IPS-20b (cell line): ENCODE data around the gene MACROD2.
"Not testable (repeated sequence)": the region's sequence is repeated elsewhere in the genome, so short reads cannot be mapped to it uniquely, and the experiment has no call there.

Experiments used
- H3K27ac ChIP-seq: one replicate; pipeline ENCODE4 v1.5.1; 2013; ENCODE audit warnings: low read length
- H3K27me3 ChIP-seq: 2 replicates; pipeline ENCODE4 v1.6.1; 2013; ENCODE audit warnings: mild to moderate bottlenecking, low read length, inconsistent platforms; ENCODE audit not compliant: insufficient read depth
- H3K36me3 ChIP-seq: 2 replicates; pipeline ENCODE4 v1.6.1; 2013; ENCODE audit warnings: low read depth, mild to moderate bottlenecking, inconsistent platforms, low read length, moderate library complexity; ENCODE audit not compliant: insufficient read depth
- H3K4me1 ChIP-seq: 2 replicates; pipeline ENCODE4 v1.6.1; 2013; ENCODE audit warnings: mild to moderate bottlenecking, control low read depth, inconsistent platforms, low read length, moderate library complexity; ENCODE audit not compliant: insufficient read depth
- H3K4me3 ChIP-seq: 2 replicates; pipeline ENCODE4 v1.5.1; 2013; ENCODE audit warnings: mild to moderate bottlenecking, low read length, inconsistent platforms
- H3K9ac ChIP-seq: 2 replicates; pipeline ENCODE4 v1.6.1; 2013; ENCODE audit warnings: low read depth, mild to moderate bottlenecking, inconsistent platforms, low read length, moderate library complexity
- H3K9me3 ChIP-seq: 2 replicates; pipeline ENCODE4 v1.6.1; 2013; ENCODE audit warnings: mild to moderate bottlenecking, low read depth, low read length, inconsistent platforms; ENCODE audit not compliant: insufficient read depth

MACROD2 gene

GRCh38 chr20:15967334-15967733 lies 1972.0 kb downstream of the MACROD2 start:
- H3K9me3 ChIP-seq, result peaks cover 14% of the 10 kb centered on the region; the same call in 1 of the 2 replicates
- H3K9ac ChIP-seq, result no peak overlapping the region
- H3K27ac ChIP-seq, result no peak overlapping the region
- H3K4me3 ChIP-seq, result no peak overlapping the region
- H3K4me1 ChIP-seq, result peaks cover 5% of the 10 kb centered on the region; the same call in 1 of the 2 replicates
- H3K27me3 ChIP-seq, result no peaks in the 10 kb centered on the region
- no peaks in the 10 kb centered on the region for H3K36me3 ChIP-seq

- Histone ChIP-seq H3K36me3 (no peaks in the 10 kb centered on the region), H3K9me3 (peaks cover 21% of the 10 kb centered on the region), H3K4me3 (peak overlapping the region; percentile 15; the same call in 1 of the 2 replicates), H3K9ac (peak overlapping the region; percentile 52; the same call in 1 of the 2 replicates), H3K27me3 (no peaks in the 10 kb centered on the region), H3K4me1 (peaks cover 46% of the 10 kb centered on the region), H3K27ac (peak overlapping the region; percentile 59)
Observed at GRCh38 chr20:15976047-15976736, 1980.9 kb downstream of the MACROD2 start.

DNA sequence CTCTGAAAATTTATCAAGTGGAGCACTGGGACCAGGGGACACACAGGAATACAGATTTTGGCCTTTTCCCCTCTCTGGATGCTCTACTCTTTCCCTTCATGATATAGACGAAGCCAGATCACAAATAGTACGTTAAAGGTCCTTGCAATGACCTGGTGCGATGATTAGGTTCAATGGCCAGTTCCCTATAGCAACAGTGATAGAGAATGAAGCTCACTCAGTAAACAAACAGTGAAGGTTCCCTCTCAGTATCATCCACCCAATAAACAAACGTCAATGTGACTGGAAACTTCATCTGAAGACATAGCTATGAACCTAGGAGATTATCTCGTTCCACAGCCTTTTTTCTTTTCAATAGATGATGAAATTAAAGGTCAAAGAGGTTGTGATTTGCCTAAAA lies 1981.7 kb downstream of the MACROD2 start:
- Histone ChIP-seq H3K27me3 (no peaks in the 10 kb centered on the region), H3K36me3 (no peaks in the 10 kb centered on the region), H3K9me3 (peaks cover 12% of the 10 kb centered on the region), H3K4me1 (peaks cover 46% of the 10 kb centered on the region), H3K9ac (peak overlapping the region; percentile 46), H3K4me3 (no peak overlapping the region), H3K27ac (peak overlapping the region; percentile 92)

- H3K27me3 ChIP-seq, result no peaks in the 10 kb centered on the region
- H3K4me1 ChIP-seq, result peaks cover 46% of the 10 kb centered on the region
- peak overlapping the region; percentile 92 for H3K27ac ChIP-seq
- H3K4me3 ChIP-seq, result no peak overlapping the region
- peak overlapping the region; percentile 46; the same call in 1 of the 2 replicates for H3K9ac ChIP-seq
- H3K36me3 ChIP-seq, result no peaks in the 10 kb centered on the region
- peaks cover 10% of the 10 kb centered on the region for H3K9me3 ChIP-seq
Observed at GRCh38 chr20:15977758-15978157, 1982.4 kb downstream of the MACROD2 start.

DNA sequence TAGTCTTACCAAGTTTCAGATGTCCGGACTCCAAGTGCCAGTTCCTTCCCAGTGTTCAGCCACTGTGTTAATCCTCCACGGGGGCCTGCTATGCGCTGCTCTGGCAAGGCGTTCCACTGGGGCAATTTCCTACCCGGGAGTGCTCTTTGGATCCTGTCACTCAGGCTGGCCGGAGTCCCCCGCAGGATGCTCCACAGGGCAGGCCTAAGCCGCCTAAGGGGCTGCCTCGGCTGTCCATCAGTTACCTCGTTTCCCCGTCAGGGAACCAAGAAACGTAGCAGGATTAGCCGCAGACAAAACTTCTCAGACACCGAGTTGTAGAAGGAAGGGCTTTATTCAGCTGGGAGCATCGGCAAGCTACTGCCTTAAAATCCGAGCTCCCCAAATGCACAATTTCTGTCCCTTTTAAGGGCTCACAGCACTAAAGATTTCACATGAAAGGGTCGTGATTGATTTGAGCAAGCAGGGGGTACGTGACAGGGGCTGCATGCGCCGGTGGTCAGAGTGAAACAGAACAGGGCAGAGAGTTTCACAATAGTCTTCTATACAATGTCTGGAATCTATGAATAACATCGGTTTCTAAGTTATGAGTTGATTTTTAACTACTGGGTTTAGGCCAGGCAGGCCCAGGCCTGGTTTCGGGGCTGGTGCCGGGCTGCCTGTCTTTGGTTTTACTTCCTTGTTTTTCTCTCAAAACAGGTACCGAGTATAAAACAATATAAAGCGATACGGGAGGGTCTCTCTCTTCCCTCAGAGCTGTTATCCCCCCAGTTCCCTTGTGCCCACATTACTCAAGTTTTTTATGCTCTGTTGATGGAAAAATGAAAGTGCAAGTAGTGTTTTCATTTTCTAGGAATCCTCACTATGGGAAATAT lies 1990.4 kb downstream of the MACROD2 start:
- not testable (repeated sequence) for H3K9ac ChIP-seq, H3K4me1 ChIP-seq, H3K9me3 ChIP-seq, H3K27me3 ChIP-seq, H3K36me3 ChIP-seq, H3K27ac ChIP-seq, H3K4me3 ChIP-seq

GRCh38 chr20:15986690-15987089 lies 1991.4 kb downstream of the MACROD2 start:
- Histone ChIP-seq H3K9ac (no peak overlapping the region), H3K4me3 (no peak overlapping the region), H3K4me1 (peaks cover 10% of the 10 kb centered on the region), H3K27me3 (no peaks in the 10 kb centered on the region), H3K36me3 (no peaks in the 10 kb centered on the region), H3K9me3 (no peaks in the 10 kb centered on the region), H3K27ac (no peak overlapping the region)

- no peaks in the 10 kb centered on the region for H3K27me3 ChIP-seq
- peaks cover 10% of the 10 kb centered on the region for H3K4me1 ChIP-seq
- H3K4me3 ChIP-seq, result no peak overlapping the region
- no peak overlapping the region for H3K9ac ChIP-seq
- no peak overlapping the region for H3K27ac ChIP-seq
- peaks cover 7% of the 10 kb centered on the region for H3K9me3 ChIP-seq
- H3K36me3 ChIP-seq, result no peaks in the 10 kb centered on the region
Observed at GRCh38 chr20:15991279-15991678, 1996.0 kb downstream of the MACROD2 start.

DNA sequence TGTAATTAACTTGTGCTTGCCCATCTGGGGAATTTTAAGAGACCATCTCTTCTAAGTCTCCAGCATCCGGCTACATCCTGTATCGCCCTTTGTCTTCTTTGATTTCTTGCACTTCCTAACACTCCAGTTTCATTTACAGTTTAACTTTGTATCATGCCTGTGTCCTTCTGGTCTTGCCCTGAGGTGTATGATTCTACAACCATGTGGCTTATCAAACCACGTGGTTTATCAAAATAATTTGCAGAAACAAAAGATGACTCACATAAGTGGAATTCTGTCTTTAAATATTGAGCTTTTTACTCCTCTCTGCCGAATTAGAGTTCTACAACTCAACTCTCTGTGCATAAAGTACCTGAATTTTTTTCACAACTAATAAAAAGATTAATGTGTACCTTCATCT lies 1997.2 kb downstream of the MACROD2 start:
- Histone ChIP-seq H3K27ac (no peak overlapping the region), H3K27me3 (no peaks in the 10 kb centered on the region), H3K4me3 (no peak overlapping the region), H3K9me3 (peaks cover 20% of the 10 kb centered on the region), H3K9ac (no peak overlapping the region), H3K36me3 (no peaks in the 10 kb centered on the region), H3K4me1 (no peaks in the 10 kb centered on the region)

DNA sequence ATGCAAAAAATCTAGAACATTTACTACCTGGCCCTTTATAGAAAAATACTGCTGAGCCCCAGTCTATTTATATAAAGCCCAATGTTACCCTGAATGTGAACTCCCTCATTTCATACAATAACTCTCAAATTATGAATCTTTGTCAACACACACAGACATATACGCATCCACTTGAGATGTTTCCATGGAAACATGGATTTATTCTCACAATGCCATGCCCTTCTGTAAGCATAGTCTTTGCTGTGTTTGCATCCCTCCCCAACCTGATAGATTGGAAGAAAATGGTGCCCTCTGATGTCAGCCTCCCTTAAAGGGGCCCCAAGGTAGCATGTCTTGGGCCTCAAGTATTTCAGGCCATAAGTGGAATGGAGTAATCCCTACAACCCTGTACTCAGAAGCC lies 2004.8 kb downstream of the MACROD2 start:
- H3K27me3 ChIP-seq, result no peaks in the 10 kb centered on the region

DNA sequence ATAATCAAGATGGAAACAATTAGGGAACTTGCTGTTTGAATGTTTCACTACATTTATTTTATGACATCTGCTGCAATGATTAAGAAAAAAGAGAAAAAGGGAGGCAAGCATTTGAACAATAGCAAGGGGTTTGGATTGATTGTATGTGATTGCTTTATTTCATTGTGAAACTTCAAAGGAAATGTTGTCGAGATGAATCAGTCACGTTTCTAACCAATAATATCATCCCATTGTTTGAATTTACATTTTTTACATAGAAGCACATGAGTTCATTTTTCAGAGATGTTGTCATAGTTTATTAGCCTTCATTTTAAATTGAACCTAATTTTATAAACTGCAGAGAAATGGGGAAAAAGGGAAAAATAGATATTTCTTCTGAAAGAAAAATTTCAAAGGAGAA lies 2006.0 kb downstream of the MACROD2 start:
- H3K4me1 ChIP-seq, result peaks cover 12% of the 10 kb centered on the region; the same call in 1 of the 2 replicates
- H3K4me3 ChIP-seq, result no peak overlapping the region
- H3K36me3 ChIP-seq, result no peaks in the 10 kb centered on the region
- H3K27ac ChIP-seq, result no peak overlapping the region
- H3K9me3 ChIP-seq, result peaks cover 20% of the 10 kb centered on the region
- no peak overlapping the region for H3K9ac ChIP-seq
- H3K27me3 ChIP-seq, result no peaks in the 10 kb centered on the region

More for the DNA sequence above, 2004.8 kb downstream of the MACROD2 start:
- Histone ChIP-seq H3K9ac (no peak overlapping the region), H3K4me3 (no peak overlapping the region), H3K4me1 (peaks cover under 1% of the 10 kb centered on the region; the same call in 1 of the 2 replicates), H3K27ac (no peak overlapping the region), H3K36me3 (no peaks in the 10 kb centered on the region), H3K9me3 (peaks cover 27% of the 10 kb centered on the region)

DNA sequence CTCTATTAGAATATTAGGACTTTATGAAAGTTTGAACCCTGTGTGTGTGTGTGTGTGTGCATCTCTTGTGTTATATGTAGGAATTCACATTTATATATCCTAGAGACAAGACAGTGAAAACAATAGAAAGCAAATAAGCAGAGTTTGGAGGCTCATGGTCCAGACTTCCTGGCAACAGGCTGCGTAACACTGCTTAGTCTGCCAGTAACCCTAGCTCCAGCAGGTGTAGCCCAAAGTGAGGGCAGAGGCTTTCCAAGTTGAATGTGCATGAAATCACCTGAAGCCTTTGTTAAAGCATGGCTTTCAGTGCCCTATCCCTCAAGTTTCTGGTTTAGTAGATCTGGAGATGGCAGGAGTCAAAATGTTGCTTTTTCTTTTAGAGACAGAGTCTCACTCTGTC lies 2008.0 kb downstream of the MACROD2 start:
- H3K4me1 ChIP-seq, result peaks cover 14% of the 10 kb centered on the region; the same call in 1 of the 2 replicates
- no peaks in the 10 kb centered on the region for H3K9me3 ChIP-seq
- H3K4me3 ChIP-seq, result no peak overlapping the region

More for the DNA sequence above, 2008.0 kb downstream of the MACROD2 start:
- Histone ChIP-seq H3K36me3 (no peaks in the 10 kb centered on the region), H3K27ac (no peak overlapping the region), H3K27me3 (no peaks in the 10 kb centered on the region), H3K9ac (no peak overlapping the region)
